ENCODE measurements around the gene REC8. TPM values are rescaled to one million over a fixed set of nuclear protein-coding genes. Genes with fewer than 3 reads are reported as not detected.
A peak's percentile ranks its signal among the peaks of the same experiment; 100 is the strongest.

The REC8 gene
- total and polyA plus RNA-seq, 9 donors: 4.9 to 75.4 (median 8.1) TPM

DNA sequence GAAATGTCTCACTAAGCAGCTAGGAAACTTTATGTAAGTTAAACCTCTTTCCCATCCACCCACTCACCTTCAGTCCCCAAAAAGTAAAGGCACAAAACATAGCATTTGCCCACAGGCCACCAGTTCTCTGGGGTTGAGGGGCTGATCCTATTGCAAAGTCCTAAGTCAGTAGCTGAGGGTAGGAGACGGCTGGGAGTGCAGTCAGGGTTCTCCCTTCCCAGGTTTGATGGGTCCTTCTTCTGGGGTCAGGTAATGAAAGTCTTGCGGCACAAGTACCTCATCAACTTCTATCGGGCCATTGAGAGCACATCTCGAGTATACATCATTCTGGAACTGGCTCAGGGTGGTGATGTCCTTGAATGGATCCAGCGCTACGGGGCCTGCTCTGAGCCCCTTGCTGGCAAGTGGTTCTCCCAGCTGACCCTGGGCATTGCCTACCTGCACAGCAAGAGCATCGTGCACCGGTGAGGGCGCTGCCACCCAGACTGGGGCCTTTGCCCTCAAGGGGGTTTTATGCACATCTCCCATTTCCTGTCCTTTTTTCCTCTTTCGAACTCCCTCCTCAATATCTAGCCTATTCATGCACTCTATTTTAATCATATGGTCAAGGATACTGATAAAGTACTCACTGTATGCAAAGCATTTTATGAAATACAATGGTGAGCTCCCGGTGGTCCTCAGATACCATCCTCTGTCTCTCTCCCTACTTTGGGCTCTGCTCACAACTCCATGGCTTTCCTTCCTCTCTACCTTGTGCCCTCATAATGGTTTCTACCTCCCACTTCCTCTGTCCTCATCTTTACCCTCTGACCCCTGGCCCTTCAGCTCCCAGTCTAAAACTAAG lies 34.6 kb downstream of the REC8 start:
- DNase-seq: peak in 1 of 5 donors; percentile 23
- Histone ChIP-seq H3K27ac (no peak overlapping the region), H3K9me3 (no peaks in the 10 kb centered on the region), H3K4me1 (ENCODE audit: insufficient read depth) (no peaks in the 10 kb centered on the region), H3K36me3 (no peaks in the 10 kb centered on the region), H3K27me3 (no peaks in the 10 kb centered on the region), H3K4me3 (no peak overlapping the region)
- 93 to 96% (median 95%) methylated on average over 11 of the region's 11 CpGs for WGBS, 3 donors
- TF ChIP-seq POLR2A (IDR thresholded peaks at IDR 0.05): no peak
- no peak for TF ChIP-seq EP300 (IDR thresholded peaks at IDR 0.05)
- TF ChIP-seq, protein P1, sequence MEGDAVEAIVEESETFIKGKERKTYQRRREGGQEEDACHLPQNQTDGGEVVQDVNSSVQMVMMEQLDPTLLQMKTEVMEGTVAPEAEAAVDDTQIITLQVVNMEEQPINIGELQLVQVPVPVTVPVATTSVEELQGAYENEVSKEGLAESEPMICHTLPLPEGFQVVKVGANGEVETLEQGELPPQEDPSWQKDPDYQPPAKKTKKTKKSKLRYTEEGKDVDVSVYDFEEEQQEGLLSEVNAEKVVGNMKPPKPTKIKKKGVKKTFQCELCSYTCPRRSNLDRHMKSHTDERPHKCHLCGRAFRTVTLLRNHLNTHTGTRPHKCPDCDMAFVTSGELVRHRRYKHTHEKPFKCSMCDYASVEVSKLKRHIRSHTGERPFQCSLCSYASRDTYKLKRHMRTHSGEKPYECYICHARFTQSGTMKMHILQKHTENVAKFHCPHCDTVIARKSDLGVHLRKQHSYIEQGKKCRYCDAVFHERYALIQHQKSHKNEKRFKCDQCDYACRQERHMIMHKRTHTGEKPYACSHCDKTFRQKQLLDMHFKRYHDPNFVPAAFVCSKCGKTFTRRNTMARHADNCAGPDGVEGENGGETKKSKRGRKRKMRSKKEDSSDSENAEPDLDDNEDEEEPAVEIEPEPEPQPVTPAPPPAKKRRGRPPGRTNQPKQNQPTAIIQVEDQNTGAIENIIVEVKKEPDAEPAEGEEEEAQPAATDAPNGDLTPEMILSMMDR (IDR thresholded peaks at IDR 0.05): no peak
- intact Hi-C loops (cut with DNase I): no loop called here

DNA sequence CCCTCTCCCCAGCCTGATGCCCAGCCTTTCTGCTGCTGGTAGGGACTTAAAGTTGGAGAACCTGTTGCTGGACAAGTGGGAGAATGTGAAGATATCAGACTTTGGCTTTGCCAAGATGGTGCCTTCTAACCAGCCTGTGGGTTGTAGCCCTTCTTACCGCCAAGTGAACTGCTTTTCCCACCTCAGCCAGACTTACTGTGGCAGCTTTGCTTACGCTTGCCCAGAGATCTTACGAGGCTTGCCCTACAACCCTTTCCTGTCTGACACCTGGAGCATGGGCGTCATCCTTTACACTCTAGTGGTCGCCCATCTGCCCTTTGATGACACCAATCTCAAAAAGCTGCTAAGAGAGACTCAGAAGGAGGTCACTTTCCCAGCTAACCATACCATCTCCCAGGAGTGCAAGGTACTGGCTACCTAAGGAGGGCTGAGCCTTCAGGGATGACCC lies 35.2 kb downstream of the REC8 start:
- Histone ChIP-seq H3K27ac (no peak overlapping the region), H3K9me3 (no peaks in the 10 kb centered on the region), H3K4me1 (ENCODE audit: insufficient read depth) (no peaks in the 10 kb centered on the region), H3K4me3 (no peak overlapping the region), H3K27me3 (no peaks in the 10 kb centered on the region), H3K36me3 (no peaks in the 10 kb centered on the region)
- no peak for DNase-seq
- TF ChIP-seq, protein P1 (IDR thresholded peaks at IDR 0.05): no peak
- TF ChIP-seq POLR2A (IDR thresholded peaks at IDR 0.05) (no peak), EP300 (IDR thresholded peaks at IDR 0.05) (no peak)
- intact Hi-C loops (cut with DNase I): no loop called here
- 92 to 97% (median 95%) methylated on average over 5 of the region's 5 CpGs for WGBS, 3 donors

DNA sequence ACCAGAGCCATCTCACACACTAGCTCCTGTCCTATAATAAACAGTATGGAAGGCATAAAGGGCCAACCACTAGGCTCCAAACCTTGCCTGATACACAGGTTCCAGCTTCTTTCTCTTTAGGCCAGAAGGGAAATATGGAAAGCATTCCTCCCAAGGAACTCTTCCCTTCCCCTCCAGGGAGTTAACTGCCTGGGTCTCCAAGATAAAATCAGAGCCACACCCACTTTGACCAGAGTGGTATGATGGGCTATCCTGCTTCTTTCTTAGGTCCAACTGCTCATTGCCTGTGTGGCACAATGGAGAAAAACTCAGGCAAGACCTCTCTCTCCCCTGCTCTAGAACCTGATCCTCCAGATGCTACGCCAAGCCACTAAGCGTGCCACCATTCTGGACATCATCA lies 35.7 kb downstream of the REC8 start:
- Histone ChIP-seq H3K9me3 (no peaks in the 10 kb centered on the region), H3K4me1 (ENCODE audit: insufficient read depth) (no peaks in the 10 kb centered on the region), H3K36me3 (no peaks in the 10 kb centered on the region), H3K27ac (no peak overlapping the region), H3K4me3 (no peak overlapping the region), H3K27me3 (no peaks in the 10 kb centered on the region)
- 96 to 100% (median 100%) methylated on average over 2 of the region's 2 CpGs for WGBS, 3 donors
- TF ChIP-seq POLR2A (IDR thresholded peaks at IDR 0.05) (no peak), EP300 (IDR thresholded peaks at IDR 0.05) (no peak)
- TF ChIP-seq, protein P1 (IDR thresholded peaks at IDR 0.05): no peak
- no peak for DNase-seq
- intact Hi-C loops (cut with DNase I): no loop called here

GRCh38 chr14:24211311-24211710 lies 39.4 kb downstream of the REC8 start:
- DNase-seq: peak in 1 of 5 donors; percentile 31
- no peak overlapping the region for H3K4me3 ChIP-seq
- intact Hi-C loops (cut with DNase I): no loop called here
- no peaks in the 10 kb centered on the region for H3K36me3 ChIP-seq
- peaks cover 2% of the 10 kb centered on the region for H3K4me1 ChIP-seq (ENCODE audit: insufficient read depth)
- no peak overlapping the region for H3K27ac ChIP-seq
- no peaks in the 10 kb centered on the region for H3K27me3 ChIP-seq
- no peaks in the 10 kb centered on the region for H3K9me3 ChIP-seq
- TF ChIP-seq, protein P1 (IDR thresholded peaks at IDR 0.05): no peak
- no peak for TF ChIP-seq EP300 (IDR thresholded peaks at IDR 0.05)
- no peak for TF ChIP-seq POLR2A (IDR thresholded peaks at IDR 0.05)
- WGBS, 3 donors: 94 to 96% (median 94%) methylated on average over 6 of the region's 6 CpGs

Measured in ovary (tissue), 9 donors.